Brain microvascular endothelial cell (primary cell): ENCODE results near the gene C19orf47.

Source experiments
- DNase-seq: peaks from one replicate; pipeline ENCODE4 v3.0.0-alpha.2; 2020
- H3K27ac ChIP-seq: fragments of 250-450 bp; sonication (Bioruptor Pico); 2 replicates; pipeline ENCODE4 v1.5.1; 2020; ENCODE audit warnings: mild to moderate bottlenecking, moderate library complexity
- H3K27me3 ChIP-seq: fragments of 250-450 bp; sonication (Bioruptor Pico); replicated peaks from 2 replicates; pipeline ENCODE4 v1.5.1; 2020; ENCODE audit warnings: mild to moderate bottlenecking
- H3K36me3 ChIP-seq: fragments of 250-450 bp; sonication (Bioruptor Pico); replicated peaks from 2 replicates; pipeline ENCODE4 v1.5.1; 2020; ENCODE audit warnings: mild to moderate bottlenecking
- H3K4me3 ChIP-seq: 2 replicates; pipeline ENCODE4 v1.5.1; 2011; ENCODE audit warnings: low read depth, mild to moderate bottlenecking, control low read depth, low read length, moderate library complexity
- CTCF ChIP-seq: IDR thresholded peaks from 2 replicates; pipeline ENCODE4 v1.5.1; 2011; ENCODE audit warnings: low read depth, mild to moderate bottlenecking, moderate library complexity, low read length, control low read depth, inconsistent platforms; ENCODE audit errors: missing control alignments
- in situ Hi-C: cut with HindIII; loops from 2 replicates; pipeline ENCODE4 v1.10.0; 2017; ENCODE audit warnings: low sequenced_read_pairs, low pct_ligation_motif_present

C19orf47 gene

GRCh38 chr19:40365613-40366401, 17.6 kb upstream of the C19orf47 start:
- Histone ChIP-seq H3K36me3 (peaks cover 10% of the 10 kb centered on the region), H3K4me3 (peak overlapping the region; percentile 63), H3K27me3 (no peaks in the 10 kb centered on the region), H3K27ac (no peak overlapping the region)
- TF ChIP-seq CTCF = no peak
- in situ Hi-C loops = no loop called here
- DNase-seq = peak; percentile 60

GRCh38 chr19:40365010-40365409, 16.8 kb upstream of the C19orf47 start:
- Histone ChIP-seq H3K36me3 (peaks cover 8% of the 10 kb centered on the region), H3K27me3 (no peaks in the 10 kb centered on the region), H3K27ac (no peak overlapping the region), H3K4me3 (peak overlapping the region; percentile 63)
- DNase-seq = no peak
- in situ Hi-C loops = no loop called here
- no peak for TF ChIP-seq CTCF

DNA sequence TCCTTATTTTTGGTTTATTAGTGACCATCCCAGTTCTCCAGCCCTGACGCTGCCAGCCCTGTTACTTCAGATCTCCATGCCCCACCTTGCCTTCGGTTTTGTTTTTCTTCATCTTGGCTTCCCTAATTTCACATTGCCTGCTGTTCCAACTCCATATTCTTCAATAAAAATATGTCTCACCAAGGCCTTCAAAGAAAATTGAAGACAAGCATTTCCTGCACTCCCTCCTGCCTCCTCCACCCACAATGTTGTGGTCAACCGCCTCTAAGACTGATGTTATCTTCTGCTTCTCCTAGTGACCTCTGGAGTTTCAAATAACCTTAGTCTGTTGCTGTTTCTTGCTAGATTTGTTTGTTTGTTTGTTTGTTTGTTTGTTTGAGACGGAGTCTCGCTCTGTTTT, 14.9 kb upstream of the C19orf47 start:
- Histone ChIP-seq H3K27ac (no peak overlapping the region), H3K27me3 (no peaks in the 10 kb centered on the region), H3K36me3 (peaks cover 2% of the 10 kb centered on the region), H3K4me3 (no peak overlapping the region)
- in situ Hi-C loops = no loop called here
- DNase-seq = no peak
- no peak for TF ChIP-seq CTCF

GRCh38 chr19:40362160-40362559, 14.0 kb upstream of the C19orf47 start:
- no peak for TF ChIP-seq CTCF
- no peak for DNase-seq
- in situ Hi-C loops = no loop called here

GRCh38 chr19:40360708-40361241, 12.6 kb upstream of the C19orf47 start:
- in situ Hi-C loops = no loop called here
- Histone ChIP-seq H3K27me3 (no peaks in the 10 kb centered on the region), H3K4me3 (no peak overlapping the region), H3K27ac (no peak overlapping the region), H3K36me3 (no peaks in the 10 kb centered on the region)
- no peak for DNase-seq
- no peak for TF ChIP-seq CTCF

More at GRCh38 chr19:40362160-40362559, 14.0 kb upstream of the C19orf47 start:
- Histone ChIP-seq H3K4me3 (no peak overlapping the region), H3K27ac (no peak overlapping the region), H3K36me3 (no peaks in the 10 kb centered on the region), H3K27me3 (no peaks in the 10 kb centered on the region)
